GM12878 (cell line): ENCODE data around the gene MED13L. TPM values are rescaled to one million over a fixed set of nuclear protein-coding genes. Genes with fewer than 3 reads are reported as not detected.

ENCODE experiments used
- ATAC-seq: fragments of 200-7000 bp; cut with Tn5 transposase; 3 replicates; pipeline ENCODE4 v1.9.1; 2020; ENCODE audit warnings: mild to moderate bottlenecking, moderate library complexity
- BruUV-seq: library from RNA; stranded (reverse); fragments of 400-500 nt; replicated peaks from 2 replicates; lab custom pipeline; 2021; lab: Mats Ljungman, UMichigan
- CTCF ChIA-PET: fragments of 300-600 bp; sonication (Branson Sonifier 250); formaldehyde crosslinking; extraction: SDS; loops from one replicate; lab custom pipeline; 2021; ENCODE audit warnings: inconsistent platforms; lab: Yijun Ruan, JAX
- POLR2A ChIA-PET: fragments of 350-600 bp; formaldehyde crosslinking; extraction: SDS; loops from one replicate; lab custom pipeline; 2021; ENCODE audit warnings: inconsistent platforms; lab: Charles Lee
- RAD21 ChIA-PET: fragments of 300-600 bp; sonication (Branson Sonifier 250); formaldehyde crosslinking; loops from one replicate; lab custom pipeline; 2023; ENCODE audit warnings: antibody characterized with exemption; ENCODE audit not compliant: unreplicated experiment; lab: Charles Lee
- SMC1A ChIA-PET: fragments of 300-600 bp; sonication (Branson Sonifier 250); formaldehyde crosslinking; loops from one replicate; lab custom pipeline; 2023; ENCODE audit not compliant: unreplicated experiment, uncharacterized antibody; lab: Charles Lee
- DNase-seq: peaks from one replicate; pipeline ENCODE4 v3.0.0-alpha.2; 2011; ENCODE audit warnings: low read depth, low spot score
- FAIRE-seq: peaks from 3 replicates; lab custom pipeline; 2011; peaks lifted over from hg19 to GRCh38; lab: Jason Lieb, UNC
- H2AFZ ChIP-seq: 2 replicates; pipeline ENCODE4 v1.6.0; 2011; ENCODE audit warnings: low read depth, low read length, control low read depth; ENCODE audit not compliant: control insufficient read depth
- H3K27ac ChIP-seq: 2 replicates; pipeline ENCODE4 v1.5.1; 2011; ENCODE audit warnings: control low read depth; ENCODE audit not compliant: control insufficient read depth, insufficient read depth
- H3K27me3 ChIP-seq, 2 experiments: replicated peaks in 1 of 2; 2 replicates each; pipeline versions ENCODE4 v1.6.0 to v1.6.1; 2011; ENCODE audit warnings: low read length in 1 of 2; ENCODE audit not compliant: control insufficient read depth in 2 of 2, insufficient read depth in 2 of 2
- H3K36me3 ChIP-seq, 2 experiments: 2 replicates each; pipeline ENCODE4 v1.5.1; 2011; ENCODE audit warnings: low read length in 1 of 2; ENCODE audit not compliant: control insufficient read depth in 2 of 2, insufficient read depth in 2 of 2
- H3K4me1 ChIP-seq: 2 replicates; pipeline ENCODE4 v1.6.1; 2011; ENCODE audit warnings: mild to moderate bottlenecking, low read length, moderate library complexity, mixed read lengths; ENCODE audit not compliant: control insufficient read depth, insufficient read depth
- H3K4me2 ChIP-seq: 2 replicates; pipeline ENCODE4 v1.6.0; 2011; ENCODE audit warnings: control low read depth; ENCODE audit not compliant: control insufficient read depth, insufficient read depth
- H3K4me3 ChIP-seq: fragments of 200-600 bp; sonication (generic); 2 replicates; pipeline ENCODE4 v1.5.1; 2016
- H3K79me2 ChIP-seq: 2 replicates; pipeline ENCODE4 v1.6.0; 2011; ENCODE audit warnings: low read length; ENCODE audit not compliant: control insufficient read depth, insufficient read depth
- H3K9ac ChIP-seq: 2 replicates; pipeline ENCODE4 v1.8.0; 2011; ENCODE audit warnings: low read length, control low read depth, mixed read lengths; ENCODE audit not compliant: control insufficient read depth, insufficient read depth
- H3K9me3 ChIP-seq: replicated peaks from 3 replicates; pipeline ENCODE4 v1.5.1; 2011; ENCODE audit warnings: mild to moderate bottlenecking, low read length; ENCODE audit not compliant: control insufficient read depth, insufficient read depth
- H4K20me1 ChIP-seq: 2 replicates; pipeline ENCODE4 v1.6.0; 2011; ENCODE audit not compliant: control insufficient read depth, insufficient read depth
- CBX5 ChIP-seq: sonication (generic); IDR thresholded peaks from 2 replicates; pipeline ENCODE4 v1.6.1; 2016; ENCODE audit warnings: low read depth, moderate library complexity, mild to moderate bottlenecking, inconsistent platforms
- E4F1 ChIP-seq: fragments of 450-650 bp; IDR thresholded peaks from 2 replicates; pipeline ENCODE4 v1.6.1; 2018; ENCODE audit warnings: borderline replicate concordance, mild to moderate bottlenecking; ENCODE audit not compliant: partially characterized antibody
- FOXM1 ChIP-seq: IDR thresholded peaks from 2 replicates; pipeline ENCODE4 v1.6.1; 2012; ENCODE audit warnings: low read depth, mild to moderate bottlenecking, inconsistent platforms, low read length, moderate library complexity
- MTA2 ChIP-seq: fragments of 450-650 bp; IDR thresholded peaks from 2 replicates; pipeline ENCODE4 v1.6.1; 2016; ENCODE audit warnings: low read depth, mild to moderate bottlenecking, moderate library complexity
- MTA3 ChIP-seq: IDR thresholded peaks from 2 replicates; pipeline ENCODE4 v1.6.1; 2012; ENCODE audit warnings: low read length, inconsistent platforms, borderline replicate concordance
- RAD21 ChIP-seq: IDR thresholded peaks from 2 replicates; pipeline ENCODE4 v1.6.1; 2011; ENCODE audit warnings: mild to moderate bottlenecking, low read depth, low read length, moderate library complexity; ENCODE audit not compliant: insufficient read depth
- RCOR1 ChIP-seq: conservative IDR thresholded peaks from 2 replicates; pipeline ENCODE4 v1.6.1; 2012; ENCODE audit warnings: low read depth, low read length, improper control_type of control experiment
- RFX5 ChIP-seq: IDR thresholded peaks from 2 replicates; pipeline ENCODE4 v1.6.1; 2011; ENCODE audit warnings: low read depth, low read length, improper control_type of control experiment
- RUNX3 ChIP-seq: IDR thresholded peaks from 2 replicates; pipeline ENCODE4 v1.6.1; 2012; ENCODE audit warnings: low read length, inconsistent platforms
- TCF3 ChIP-seq: IDR thresholded peaks from 2 replicates; pipeline ENCODE4 v1.6.1; 2012; ENCODE audit warnings: low read depth, mild to moderate bottlenecking, low read length, borderline replicate concordance; ENCODE audit not compliant: insufficient read depth
- WGBS: methylation state at CpG from one replicate; pipeline ENCODE4 v1.1.6; 2016; ENCODE audit warnings: low lambda C conversion rate; ENCODE audit not compliant: insufficient replicate concordance, insufficient coverage; ENCODE audit errors: missing lambda C conversion rate; 5-methylcytosine and 5-hydroxymethylcytosine counted together
- in situ Hi-C: fragments of 300-500 bp; cut with MboI; formaldehyde crosslinking; loops from 9 replicates; pipeline ENCODE4 v1.14.3; 2018; ENCODE audit warnings: mixed read lengths
- intact Hi-C: fragments of 100-400 bp; cut with micrococcal nuclease; formaldehyde crosslinking; loops from one replicate; pipeline ENCODE4 v1.14.2; 2022; ENCODE audit not compliant: unreplicated experiment
- polyA plus RNA-seq, 11 experiments: library from polyadenylated mRNA; depleted of rRNA in 4 of 11; unstranded in 6 of 11; stranded (reverse) in 5 of 11; fragments of >200 nt; fragmentation: Nextera tagmentation in 4 of 11; fragmentation: Illumina TruSeq in 1 of 11; extraction: Ambion mirVana in 4 of 11; extraction: Trizol in 1 of 11; gene quantifications; 1 replicate in 1 of 11; 2 replicates in 10 of 11; pipeline versions ENCODE4 v1.2.1 to v1.2.3, GENCODE V29; 2011 to 2016; ENCODE audit warnings: inconsistent platforms in 2 of 11, missing spikeins in 2 of 11, low read depth in 1 of 11
- total RNA-seq, 4 experiments: library from RNA; depleted of rRNA in 3 of 4; stranded (reverse); fragments of >200 nt in 3 of 4; fragmentation: Illumina TruSeq in 1 of 4; extraction: Trizol in 1 of 4; gene quantifications; 2 replicates each; pipeline versions ENCODE4 v1.2.1 to v1.2.3, GENCODE V29; 2013 to 2021
- TF ChIP-seq, protein P1 (sequence below): IDR thresholded peaks from 2 replicates; pipeline ENCODE4 v1.6.1; 2011; ENCODE audit warnings: low read depth, low read length, improper control_type of control experiment, borderline replicate concordance

The MED13L gene
- total and polyA plus RNA-seq, 10 of the 15 experiments (the other 5 are each of a cell fraction or from before 2014, with no cell fraction given), result 3.7 to 30.1 (median 9.1) TPM

GRCh38 chr12:116282371-116283286 lies 5.1 kb upstream of the MED13L start:
- Histone ChIP-seq H3K27ac (no peak overlapping the region), H3K27me3 (peaks cover 0 to 5% of the 10 kb centered on the region in 2 experiments; a peak in 2 of 4 replicates), H3K36me3 (no peaks in the 10 kb centered on the region), H3K9ac (no peak overlapping the region), H2AFZ (no peak overlapping the region; the same call in 1 of the 2 replicates), H3K4me3 (no peak overlapping the region), H3K9me3 (no peaks in the 10 kb centered on the region), H4K20me1 (no peaks in the 10 kb centered on the region), H3K4me2 (peak overlapping the region; percentile 70), H3K4me1 (no peaks in the 10 kb centered on the region), H3K79me2 (no peaks in the 10 kb centered on the region)
- RAD21 ChIA-PET, result no interaction called here
- no peak for TF ChIP-seq RFX5
- peak; percentile 38; the same call in 1 of the 2 replicates for TF ChIP-seq RUNX3
- no peak for TF ChIP-seq MTA3
- SMC1A ChIA-PET, result interaction anchor here (0.7 kb wide), 1 partner anchor 316 kb away, joined by 3 read pairs; no protein-coding TSS in a partner anchor
- BruUV-seq, result no TSS peak
- WGBS, result 43% methylated on average over 15 of the region's 15 CpGs
- CTCF ChIA-PET, result no interaction called here
- POLR2A ChIA-PET, result interaction anchor here (0.6 kb wide), 1 partner anchor 112 kb away, joined by 5 read pairs; no protein-coding TSS in a partner anchor
- DNase-seq (no peak), ATAC-seq (0 out of 3 replicates have a peak, but pooled peaks have one; percentile 38), FAIRE-seq (no peak)
- intact Hi-C loops (loop anchor here (2.0 to 5.0 kb wide), 2 partner anchors 32 to 320 kb away; no protein-coding TSS in a partner anchor), in situ Hi-C loops (no loop called here)

GRCh38 chr12:116280595-116281290 lies 3.2 kb upstream of the MED13L start:
- no peak overlapping the region for H2AFZ ChIP-seq
- TF ChIP-seq RAD21 (no peak), CBX5 (no peak), E4F1 (no peak), MTA2 (no peak), RCOR1 (no peak), TCF3 (no peak), FOXM1 (no peak)
- TF ChIP-seq, protein P1, sequence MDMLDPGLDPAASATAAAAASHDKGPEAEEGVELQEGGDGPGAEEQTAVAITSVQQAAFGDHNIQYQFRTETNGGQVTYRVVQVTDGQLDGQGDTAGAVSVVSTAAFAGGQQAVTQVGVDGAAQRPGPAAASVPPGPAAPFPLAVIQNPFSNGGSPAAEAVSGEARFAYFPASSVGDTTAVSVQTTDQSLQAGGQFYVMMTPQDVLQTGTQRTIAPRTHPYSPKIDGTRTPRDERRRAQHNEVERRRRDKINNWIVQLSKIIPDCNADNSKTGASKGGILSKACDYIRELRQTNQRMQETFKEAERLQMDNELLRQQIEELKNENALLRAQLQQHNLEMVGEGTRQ, result no peak

More at GRCh38 chr12:116280595-116281290, 3.2 kb upstream of the MED13L start:
- SMC1A ChIA-PET, result interaction anchor here (0.7 kb wide), 1 partner anchor 10 kb away, joined by 3 read pairs; no protein-coding TSS in a partner anchor
- H3K27me3 ChIP-seq, result peaks cover 0 to 5% of the 10 kb centered on the region in 2 experiments; a peak in 2 of 4 replicates
- ATAC-seq (no peak), DNase-seq (no peak), FAIRE-seq (no peak)
- no peaks in the 10 kb centered on the region for H3K4me1 ChIP-seq
- no peaks in the 10 kb centered on the region for H3K9me3 ChIP-seq
- H3K4me3 ChIP-seq, result no peak overlapping the region
- H3K9ac ChIP-seq, result no peak overlapping the region
- H3K27ac ChIP-seq, result no peak overlapping the region
- 71% methylated on average over 5 of the region's 5 CpGs for WGBS
- intact Hi-C loops (loop anchor here (5.0 kb wide), 1 partner anchor 322 kb away; no protein-coding TSS in a partner anchor), in situ Hi-C loops (no loop called here)
- RAD21 ChIA-PET, result no interaction called here
- peaks cover 5% of the 10 kb centered on the region; the same call in 1 of the 2 replicates for H3K79me2 ChIP-seq
- no peaks in the 10 kb centered on the region for H4K20me1 ChIP-seq
- no peaks in the 10 kb centered on the region for H3K36me3 ChIP-seq
- no TSS peak for BruUV-seq
- CTCF ChIA-PET, result no interaction called here
- H3K4me2 ChIP-seq, result no peak overlapping the region
- POLR2A ChIA-PET, result no interaction called here
